Measurements from ENCODE around the gene POGLUT3. TPM values are rescaled to one million over a fixed set of nuclear protein-coding genes. Genes with fewer than 3 reads are reported as not detected.

POGLUT3 gene
- total and polyA plus RNA-seq, 4 donors = 5.8 to 8.8 (median 7.6) TPM

- Histone ChIP-seq H3K9me3 (ENCODE audit: control insufficient read depth in 4 of 4, low read length in 3 of 4) (no peaks in the 10 kb centered on the region), H3K36me3 (ENCODE audit: control insufficient read depth in 4 of 4, insufficient read depth in 3 of 4, low read depth in 1 of 4, low read length in 3 of 4) (peaks cover 0 to 12% (median 2%) of the 10 kb centered on the region in 4 donors), H3K4me1 (ENCODE audit: control insufficient read depth in 4 of 4, insufficient read depth in 4 of 4, low read length in 3 of 4) (no peaks in the 10 kb centered on the region), H3K4me3 (ENCODE audit: low read depth in 1 of 3, low read length in 3 of 3) (no peak overlapping the region), H3K27me3 (ENCODE audit: control insufficient read depth in 4 of 4, insufficient read depth in 4 of 4, low read length in 3 of 4) (no peaks in the 10 kb centered on the region), H3K9ac (ENCODE audit: low read depth in 1 of 2, low read length in 2 of 2) (no peak overlapping the region), H3K27ac (ENCODE audit: low read depth in 1 of 2, low read length in 2 of 2) (no peak overlapping the region)
- peak; percentile 12 to 47 for TF ChIP-seq RXRA (IDR thresholded peaks at IDR 0.05)
- no peak for TF ChIP-seq ATF3 (IDR thresholded peaks at IDR 0.05)
- no peak for DNase-seq (ENCODE audit: low spot score)
- 53% methylated on average over 2 of the region's 2 CpGs for WGBS
Observed at GRCh38 chr11:108534274-108534882, 36.2 kb upstream of the POGLUT3 start.

GRCh38 chr11:108530426-108530825, 32.2 kb upstream of the POGLUT3 start:
- Histone ChIP-seq H3K36me3 (ENCODE audit: control insufficient read depth in 4 of 4, insufficient read depth in 3 of 4, low read depth in 1 of 4, low read length in 3 of 4) (peaks cover 0 to 5% (median 2%) of the 10 kb centered on the region in 4 donors), H3K4me3 (ENCODE audit: low read depth in 1 of 3, low read length in 3 of 3) (no peak overlapping the region), H3K4me1 (ENCODE audit: control insufficient read depth in 4 of 4, insufficient read depth in 4 of 4, low read length in 3 of 4) (no peaks in the 10 kb centered on the region), H3K27me3 (ENCODE audit: control insufficient read depth in 4 of 4, insufficient read depth in 4 of 4, low read length in 3 of 4) (no peaks in the 10 kb centered on the region), H3K27ac (ENCODE audit: low read depth in 1 of 2, low read length in 2 of 2) (no peak overlapping the region), H3K9ac (ENCODE audit: low read depth in 1 of 2, low read length in 2 of 2) (no peak overlapping the region), H3K9me3 (ENCODE audit: control insufficient read depth in 4 of 4, low read length in 3 of 4) (no peaks in the 10 kb centered on the region)
- no peak for TF ChIP-seq GABPA (IDR thresholded peaks at IDR 0.05 in 1 of 2, conservative IDR thresholded peaks at IDR 0.05 in 1 of 2)
- TF ChIP-seq RXRA (IDR thresholded peaks at IDR 0.05) = no peak
- TF ChIP-seq REST (IDR thresholded peaks at IDR 0.05) = no peak
- TF ChIP-seq RAD21 (IDR thresholded peaks at IDR 0.05) = no peak
- no peak for TF ChIP-seq HNF4A (conservative IDR thresholded peaks at IDR 0.05)
- TF ChIP-seq ZBTB33 (IDR thresholded peaks at IDR 0.05) = no peak
- TF ChIP-seq MAX (IDR thresholded peaks at IDR 0.05) = no peak
- no peak for TF ChIP-seq ATF3 (IDR thresholded peaks at IDR 0.05)
- DNase-seq (ENCODE audit: low spot score) = no peak
- WGBS = 98% methylated on average over 5 of the region's 5 CpGs

- no peak for DNase-seq (ENCODE audit: low spot score)
- H3K9me3 ChIP-seq (ENCODE audit: control insufficient read depth in 4 of 4, low read length in 3 of 4) = no peaks in the 10 kb centered on the region
- no peaks in the 10 kb centered on the region for H3K4me1 ChIP-seq (ENCODE audit: control insufficient read depth in 4 of 4, insufficient read depth in 4 of 4, low read length in 3 of 4)
- H3K36me3 ChIP-seq (ENCODE audit: control insufficient read depth in 4 of 4, insufficient read depth in 3 of 4, low read depth in 1 of 4, low read length in 3 of 4) = peaks cover 0 to 5% (median 2%) of the 10 kb centered on the region in 4 donors
- no peaks in the 10 kb centered on the region for H3K27me3 ChIP-seq (ENCODE audit: control insufficient read depth in 4 of 4, insufficient read depth in 4 of 4, low read length in 3 of 4)
- no peak overlapping the region for H3K9ac ChIP-seq (ENCODE audit: low read depth in 1 of 2, low read length in 2 of 2)
- TF ChIP-seq NR2F2 (IDR thresholded peaks at IDR 0.05) (no peak), EGR1 (IDR thresholded peaks at IDR 0.05; ENCODE audit: low read depth in 2 of 2) (no peak), REST (IDR thresholded peaks at IDR 0.05) (no peak), MAX (IDR thresholded peaks at IDR 0.05) (no peak), ATF3 (IDR thresholded peaks at IDR 0.05) (no peak), YY1 (IDR thresholded peaks at IDR 0.05) (no peak), FOXA2 (IDR thresholded peaks at IDR 0.05) (no peak), RAD21 (IDR thresholded peaks at IDR 0.05) (no peak), HNF4G (IDR thresholded peaks at IDR 0.05) (no peak)
- H3K27ac ChIP-seq (ENCODE audit: low read depth in 1 of 2, low read length in 2 of 2) = no peak overlapping the region
- no peak overlapping the region for H3K4me3 ChIP-seq (ENCODE audit: low read depth in 1 of 3, low read length in 3 of 3)
- 90% methylated on average over 6 of the region's 6 CpGs for WGBS
Observed at GRCh38 chr11:108527382-108527781, 29.2 kb upstream of the POGLUT3 start.

Measured in liver (tissue), 9 donors.